ENCODE data around the gene GRM4. TPM values are rescaled to one million over a fixed set of nuclear protein-coding genes. Genes with fewer than 3 reads are reported as not detected.

The GRM4 gene
- polyA plus RNA-seq, 1 donor, result 0.53 TPM

GRCh38 chr6:34157851-34158250 is 12.0 kb upstream of the GRM4 start:
- DNase-seq, result no peak

DNA sequence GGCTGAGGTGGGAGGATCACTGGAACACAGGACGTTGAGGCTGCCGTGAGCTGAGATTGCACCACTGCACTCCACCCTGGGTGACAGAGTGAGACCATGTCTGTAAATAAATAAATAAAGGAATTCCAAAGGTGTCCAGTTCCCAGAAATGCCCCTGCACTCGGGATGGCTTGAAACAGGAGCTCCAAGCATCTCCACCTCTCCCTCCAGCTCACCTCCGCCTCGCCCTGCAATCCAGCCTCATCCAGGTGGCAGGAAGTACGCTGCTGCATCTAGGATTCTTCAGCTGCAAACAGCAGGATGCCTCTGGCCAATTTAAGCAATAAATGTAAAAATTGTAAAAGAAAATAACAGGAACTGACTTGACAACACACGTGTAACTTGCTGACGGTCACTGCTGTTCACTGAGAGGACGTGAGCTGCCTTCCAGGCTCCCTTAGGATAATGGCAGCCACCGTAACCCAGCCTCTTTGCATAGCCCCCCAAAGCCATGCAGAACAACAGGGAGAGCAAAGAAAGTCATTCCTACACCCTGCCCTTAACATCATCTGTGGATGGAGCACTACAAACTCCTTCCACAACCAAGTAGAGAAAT is 11.4 kb upstream of the GRM4 start:
- no peak for DNase-seq

- DNase-seq, result no peak
Measured at GRCh38 chr6:34155471-34156300, 9.8 kb upstream of the GRM4 start.

- no peak for DNase-seq
Measured at GRCh38 chr6:34154668-34155447, 9.0 kb upstream of the GRM4 start.

GRCh38 chr6:34152806-34153520 is 7.1 kb upstream of the GRM4 start:
- DNase-seq, result no peak

GRCh38 chr6:34152042-34152524 is 6.2 kb upstream of the GRM4 start:
- DNase-seq, result no peak

- DNase-seq, result no peak
Measured at GRCh38 chr6:34151321-34152041, 5.6 kb upstream of the GRM4 start.

DNA sequence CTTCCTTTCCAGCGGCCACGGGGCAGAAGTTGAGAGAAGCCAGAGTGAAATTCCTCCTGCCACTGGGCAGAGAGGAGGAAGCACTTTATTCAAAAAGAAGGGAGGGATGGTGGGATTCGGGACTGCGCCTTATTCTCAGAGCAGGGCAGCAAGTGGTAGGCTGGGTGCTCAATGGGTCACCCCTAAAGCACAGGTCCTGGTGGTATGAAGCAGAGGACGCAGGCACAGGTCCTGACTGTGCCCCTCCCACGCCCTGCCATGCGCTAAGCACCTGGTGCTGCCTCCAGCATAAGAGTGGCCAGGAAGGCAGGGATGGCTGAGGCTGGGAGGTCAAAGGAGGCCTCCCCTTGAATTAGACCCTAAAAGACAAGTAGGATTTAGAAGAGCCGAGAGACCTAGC is 4.9 kb upstream of the GRM4 start:
- DNase-seq, result no peak

GRCh38 chr6:34149831-34150400 is 4.0 kb upstream of the GRM4 start:
- no peak for DNase-seq

DNA sequence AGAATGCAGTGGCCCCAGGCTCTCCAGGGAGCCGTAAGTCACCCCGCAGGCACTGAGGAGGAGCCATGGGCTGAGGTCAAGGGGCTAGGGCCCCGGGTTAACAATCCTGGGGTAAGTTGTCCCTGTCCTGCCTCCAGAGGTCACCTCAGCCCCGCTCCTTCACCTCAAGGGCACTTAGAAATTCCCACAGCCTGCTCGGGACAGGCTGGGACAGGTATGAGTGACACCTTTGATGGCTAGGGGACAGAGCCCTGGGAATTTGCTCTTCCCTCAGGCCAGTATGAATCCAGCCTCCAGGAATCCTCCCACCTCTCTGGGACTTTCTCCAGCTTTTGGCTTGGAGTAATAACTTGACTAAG is 3.5 kb upstream of the GRM4 start:
- DNase-seq, result no peak

DNA sequence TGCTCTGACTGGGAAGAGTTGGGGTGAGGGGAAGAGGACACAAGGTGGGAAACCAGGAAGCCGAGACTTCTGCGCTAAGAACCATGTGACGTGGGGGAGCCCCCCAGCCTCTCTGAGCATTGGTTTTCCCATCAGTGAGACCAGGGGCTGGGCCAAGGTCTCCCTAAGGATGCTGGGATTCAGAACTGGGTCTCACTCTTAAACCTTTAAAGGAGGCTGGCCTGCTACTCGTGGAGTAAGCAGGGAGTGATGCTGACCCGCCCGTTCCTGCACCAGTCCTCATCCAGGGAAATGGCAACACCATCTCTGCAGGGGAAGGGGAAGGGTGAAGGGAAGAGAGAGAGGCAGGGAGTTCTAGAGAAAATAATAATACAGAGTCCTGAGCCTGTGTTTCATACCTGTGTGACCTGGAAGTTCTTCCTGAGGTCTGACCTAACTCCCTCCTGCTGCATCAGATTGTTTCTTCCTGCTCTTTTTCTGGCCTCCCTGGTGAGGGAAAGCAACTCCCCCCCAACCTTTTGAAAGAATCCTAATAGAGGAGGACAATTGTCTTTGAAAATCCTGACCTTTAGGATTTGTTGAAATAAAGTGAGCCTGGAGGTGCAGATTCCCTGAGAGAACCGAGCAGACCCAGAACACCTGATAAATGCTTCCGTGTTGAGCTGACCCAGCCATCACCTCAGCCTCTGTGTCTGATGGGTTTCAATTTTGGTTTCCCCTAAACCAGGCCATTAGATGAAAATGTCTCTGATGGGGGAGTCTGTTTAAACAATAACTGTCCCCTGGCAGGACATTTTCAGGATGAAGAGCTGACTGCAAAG is 3.0 kb upstream of the GRM4 start:
- DNase-seq, result no peak

DNA sequence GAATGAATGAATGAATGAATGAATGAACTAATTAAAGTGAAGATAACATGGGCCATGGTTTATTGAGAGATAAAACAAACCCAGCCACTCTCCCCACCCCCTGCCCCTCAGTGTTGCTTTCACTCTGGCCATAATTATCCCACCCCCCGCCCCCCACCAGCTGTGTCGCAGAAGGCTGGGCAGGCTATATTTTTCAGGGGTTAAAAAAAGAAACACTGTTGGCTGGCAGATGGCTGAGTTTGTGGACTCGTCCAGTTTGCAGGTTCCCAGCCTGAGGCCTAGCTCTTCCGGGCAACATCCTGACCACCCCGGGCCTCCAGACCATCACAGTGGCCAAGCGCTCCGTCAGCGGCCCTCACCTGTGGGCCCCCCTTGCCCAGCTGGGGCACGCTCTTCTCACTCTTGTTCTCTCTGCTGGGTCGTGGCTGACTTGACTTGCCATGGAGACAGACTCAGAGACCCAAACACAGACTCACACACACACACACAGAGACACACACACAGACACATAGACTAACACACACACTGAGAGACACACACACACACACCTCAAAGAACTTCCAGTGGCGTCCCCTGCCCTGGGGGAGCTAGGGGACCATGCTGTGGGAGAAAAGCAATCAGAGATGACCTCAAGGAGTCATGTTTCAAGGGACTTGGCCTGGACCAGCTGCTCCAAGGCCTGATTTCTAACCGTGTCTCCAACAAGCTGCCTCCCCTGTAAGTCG is 2.2 kb upstream of the GRM4 start:
- no peak for DNase-seq

GRCh38 chr6:34146801-34147592 is 1.1 kb upstream of the GRM4 start:
- no peak for DNase-seq

GRCh38 chr6:34145161-34146020 is 496 bp downstream of the GRM4 start:
- DNase-seq, result no peak

DNA sequence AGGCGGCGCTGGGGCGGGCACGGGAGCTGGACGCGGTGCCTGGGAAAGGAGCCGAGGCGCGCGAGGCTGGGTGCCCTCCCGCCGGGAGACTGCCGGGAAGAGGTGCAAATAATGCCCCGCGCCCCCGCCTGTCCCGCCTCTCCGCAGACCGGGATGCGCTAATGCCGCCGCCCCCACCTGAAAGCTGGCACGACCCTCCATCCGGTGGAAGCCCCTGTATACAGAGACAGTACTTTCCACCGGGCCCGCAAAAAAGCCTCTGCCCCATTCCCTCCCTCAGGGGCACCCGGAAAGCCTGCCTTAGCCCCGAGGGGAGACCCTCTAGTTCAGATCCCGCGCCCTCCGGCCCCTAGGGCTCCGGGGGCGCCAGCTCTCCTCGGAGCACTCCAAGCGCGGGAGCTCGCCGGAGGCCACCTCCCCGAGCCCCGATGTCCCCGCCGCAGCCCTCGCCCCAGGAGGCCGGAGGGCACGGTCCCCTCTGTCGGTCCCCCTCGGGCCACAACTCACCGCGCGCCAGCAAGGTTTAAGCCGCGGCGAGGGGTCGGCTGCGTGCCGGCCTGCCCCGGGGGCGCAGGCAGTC is 1.2 kb downstream of the GRM4 start:
- no peak for DNase-seq

GRCh38 chr6:34143884-34144580 is 1.9 kb downstream of the GRM4 start:
- DNase-seq, result peak; percentile 71
